CD4-positive, alpha-beta T cell treated with Interleukin-6 at 100 ng/mL for 8 hours (primary cell): ENCODE data around the gene CD302.
"Not testable (repeated sequence)": the region's sequence is repeated elsewhere in the genome, so short reads cannot be mapped to it uniquely, and the experiment has no call there.

ENCODE experiments used
- DNase-seq: peaks from one replicate; pipeline ENCODE4 v3.0.0-alpha.2; 2020; ENCODE audit warnings: mixed read lengths, low spot score

The CD302 gene

GRCh38 chr2:159793326-159793725 is 4.7 kb downstream of the CD302 start:
- DNase-seq = no peak

DNA sequence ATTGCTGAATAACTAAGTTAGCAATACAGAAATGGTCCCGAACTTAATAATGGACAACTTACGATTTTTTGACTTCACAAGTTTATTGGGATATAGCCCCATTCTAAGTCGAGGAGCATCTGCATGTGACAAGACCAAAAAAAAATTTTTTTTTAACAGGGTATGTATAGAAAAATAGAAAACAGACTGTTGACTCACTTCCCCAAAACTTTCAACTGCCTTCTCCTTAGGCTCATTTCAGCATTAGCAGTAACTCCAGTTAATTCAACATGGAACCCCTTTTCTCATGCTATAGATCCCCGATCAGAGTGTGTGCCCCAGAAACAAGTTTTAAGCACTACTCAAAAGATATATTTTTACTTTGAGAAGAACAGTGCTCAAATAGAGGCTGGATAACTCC is 5.4 kb downstream of the CD302 start:
- no peak for DNase-seq

- no peak for DNase-seq
Observed at GRCh38 chr2:159792036-159792435, 6.0 kb downstream of the CD302 start.

DNA sequence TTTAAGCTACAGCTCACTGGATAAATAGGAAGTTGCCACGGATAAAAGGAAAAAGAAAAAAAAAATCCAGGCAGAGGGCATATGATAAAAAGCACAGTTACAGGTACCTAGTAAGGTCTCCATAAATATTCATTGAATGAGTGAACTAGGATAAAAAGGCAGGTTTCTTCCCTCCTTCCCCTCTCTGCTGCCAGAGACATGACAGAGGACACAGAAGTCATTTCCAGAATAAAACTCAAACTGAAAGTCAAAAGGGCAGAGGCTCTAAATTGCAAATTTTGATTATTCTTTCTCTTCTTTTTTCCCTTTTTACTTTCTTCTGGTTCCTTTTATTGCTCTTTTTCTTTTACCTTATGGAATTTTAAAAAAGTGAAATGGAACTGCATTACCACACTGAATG is 7.7 kb downstream of the CD302 start:
- no peak for DNase-seq

DNA sequence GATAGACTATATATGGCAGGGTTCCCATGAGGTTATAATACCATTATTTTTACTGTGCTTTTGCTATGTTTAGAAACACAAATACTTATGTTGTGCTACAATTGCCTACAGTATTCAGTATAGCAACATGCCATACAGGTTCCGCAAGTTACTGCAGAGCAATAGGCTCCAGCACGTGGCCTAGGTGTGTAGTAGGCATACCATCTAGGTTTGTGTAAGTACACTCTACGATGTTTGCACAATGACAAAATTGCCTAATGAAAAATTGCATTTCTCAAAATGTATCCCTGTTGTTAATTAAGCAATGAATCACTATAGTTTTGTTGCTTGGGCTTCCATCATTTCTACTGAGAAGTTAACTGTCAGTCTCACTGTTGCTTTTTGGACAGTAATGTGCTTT is 9.8 kb downstream of the CD302 start:
- no peak for DNase-seq

DNA sequence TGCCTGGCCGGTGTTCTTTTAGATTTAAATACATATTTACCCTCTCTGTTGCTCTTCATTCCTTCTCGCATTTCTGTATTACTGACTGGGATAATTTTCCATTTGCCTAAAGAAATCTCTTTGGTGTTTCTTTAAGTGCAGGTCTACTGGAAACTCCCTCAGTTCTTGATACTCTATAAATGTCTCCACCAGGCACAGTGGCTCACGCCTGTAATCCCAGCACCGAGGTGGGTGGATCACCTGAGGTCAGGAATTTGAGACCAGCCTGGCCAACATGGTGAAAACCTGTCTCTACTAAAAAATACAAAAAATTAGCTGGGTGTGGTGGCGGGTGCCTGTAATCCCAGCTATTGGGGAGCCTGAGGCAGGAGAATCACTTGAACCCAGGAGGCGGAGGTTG is 10.4 kb downstream of the CD302 start:
- DNase-seq = not testable (repeated sequence)

- no peak for DNase-seq
Observed at GRCh38 chr2:159786938-159787337, 11.1 kb downstream of the CD302 start.

DNA sequence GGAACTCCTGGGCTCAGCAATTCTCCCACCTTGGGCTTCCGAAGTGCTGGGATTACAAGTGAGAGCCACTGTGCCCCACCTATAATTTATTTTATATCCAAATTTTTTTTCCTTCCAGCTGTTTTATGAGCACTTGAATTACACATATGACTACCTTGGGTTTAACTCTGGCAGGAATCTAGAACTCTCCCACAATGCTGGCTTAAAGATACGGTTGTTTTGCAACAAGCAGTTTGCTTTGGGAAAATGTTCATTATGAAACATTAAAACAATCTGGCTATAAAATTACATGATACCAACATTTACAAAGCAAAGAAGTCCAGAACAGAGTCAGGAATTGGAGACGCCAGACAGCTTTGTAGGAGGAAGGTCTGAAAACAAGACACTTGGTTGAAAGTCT is 12.8 kb downstream of the CD302 start:
- no peak for DNase-seq

DNA sequence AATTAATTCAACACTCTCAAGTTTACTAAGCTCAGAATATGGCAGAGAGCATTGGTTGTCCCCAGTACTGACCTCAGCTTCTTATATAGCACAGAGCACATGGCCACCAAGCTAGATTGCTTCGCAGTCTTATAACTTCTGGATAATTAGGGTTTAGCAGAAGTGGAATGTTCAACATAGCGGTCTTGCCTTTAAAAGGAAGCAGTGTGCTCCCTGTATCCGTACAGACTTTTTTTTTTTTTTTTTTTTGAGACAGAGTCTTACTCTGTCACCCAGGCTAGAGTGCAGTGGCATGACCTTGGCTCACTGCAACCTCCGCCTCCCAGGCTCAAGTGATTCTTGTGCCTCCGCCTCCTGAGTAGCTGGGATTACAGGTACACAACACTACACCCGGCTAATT is 13.3 kb downstream of the CD302 start:
- DNase-seq = not testable (repeated sequence)

DNA sequence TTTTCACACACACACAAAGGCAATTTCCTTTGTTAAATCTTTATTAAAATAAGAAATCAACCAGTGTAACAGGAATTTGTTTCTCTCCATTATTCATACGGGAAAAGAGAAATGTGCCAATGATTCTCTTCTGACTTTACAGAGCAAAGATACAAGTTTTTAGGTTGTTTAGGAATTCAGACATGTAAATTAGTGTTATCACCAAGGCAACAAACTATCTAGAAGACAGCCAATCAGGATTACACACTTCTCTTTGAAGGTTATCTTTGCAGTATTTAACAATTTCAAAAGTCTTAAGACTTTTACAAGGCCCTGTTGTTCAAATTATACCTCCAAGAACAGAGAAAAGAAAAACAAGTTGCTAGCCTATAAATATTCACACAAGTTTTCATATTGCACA is 14.5 kb downstream of the CD302 start:
- DNase-seq = no peak

- DNase-seq = no peak
Observed at GRCh38 chr2:159776321-159776720, 21.7 kb downstream of the CD302 start.

- DNase-seq = no peak
Observed at GRCh38 chr2:159775021-159775420, 23.0 kb downstream of the CD302 start.

DNA sequence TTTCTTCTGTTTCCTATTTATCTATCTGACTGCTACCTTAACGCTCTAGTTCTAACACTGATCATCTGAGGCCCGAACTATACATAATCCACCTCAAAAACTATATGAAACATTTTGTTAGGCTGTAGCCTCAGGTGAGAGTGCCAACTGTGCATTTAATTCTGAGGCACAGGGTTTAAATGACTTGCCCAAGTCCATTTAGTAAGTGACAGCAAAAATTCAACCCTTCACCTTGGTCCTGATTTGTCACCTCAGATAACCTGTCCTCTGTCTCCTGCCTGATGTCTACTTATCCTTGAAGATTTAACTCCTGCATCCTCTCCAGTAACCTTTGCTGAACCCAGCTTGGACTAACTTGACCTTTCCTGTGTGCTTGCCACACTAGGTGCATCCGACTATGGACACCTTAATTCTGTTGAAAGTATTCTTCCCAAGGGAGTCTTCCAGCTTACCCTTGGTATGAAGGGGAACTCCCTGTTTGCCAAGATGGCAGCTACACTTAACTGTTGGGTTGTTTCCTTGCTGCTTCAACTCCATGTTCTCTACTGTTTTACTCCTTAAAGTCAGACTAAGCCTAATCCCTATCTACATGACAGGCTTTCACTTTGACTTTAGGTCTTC is 23.5 kb downstream of the CD302 start:
- no peak for DNase-seq

DNA sequence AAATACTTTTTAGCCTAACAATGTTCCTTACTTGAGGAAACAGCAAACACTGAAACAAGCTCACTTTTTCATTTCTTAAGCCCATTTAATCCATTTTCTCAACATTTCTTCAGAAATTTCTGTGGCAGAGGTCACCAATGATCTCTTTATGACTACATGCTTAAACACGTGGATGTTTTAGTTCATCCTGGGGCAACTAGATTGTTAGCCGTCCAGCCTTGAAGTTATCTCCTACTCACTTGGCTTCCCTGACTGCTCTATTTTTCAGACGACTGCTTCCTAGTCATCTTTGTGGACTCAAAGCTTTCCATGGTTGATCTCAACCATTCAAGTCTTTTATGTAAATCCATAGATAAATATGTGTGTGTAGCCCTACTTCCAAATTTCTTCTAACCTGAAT is 24.1 kb downstream of the CD302 start:
- DNase-seq = no peak

DNA sequence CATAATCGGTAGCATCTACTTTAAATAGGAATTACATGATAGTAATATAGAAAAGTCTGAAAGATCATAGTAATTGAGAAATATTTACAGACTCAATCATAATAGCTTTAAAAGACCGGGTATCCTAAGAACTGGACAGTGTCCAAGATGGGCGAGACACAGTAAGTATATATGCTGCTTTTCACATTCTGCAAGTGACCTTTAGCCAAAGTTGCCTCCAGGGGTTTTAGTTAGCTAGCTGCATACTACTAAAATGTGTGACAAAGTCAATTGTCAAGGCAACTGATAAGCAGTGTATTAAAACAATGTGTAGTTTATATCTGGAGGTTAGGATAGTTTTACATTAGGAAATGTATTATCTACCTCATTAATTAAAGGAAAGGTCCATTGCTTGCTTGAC is 24.6 kb downstream of the CD302 start:
- DNase-seq = no peak

DNA sequence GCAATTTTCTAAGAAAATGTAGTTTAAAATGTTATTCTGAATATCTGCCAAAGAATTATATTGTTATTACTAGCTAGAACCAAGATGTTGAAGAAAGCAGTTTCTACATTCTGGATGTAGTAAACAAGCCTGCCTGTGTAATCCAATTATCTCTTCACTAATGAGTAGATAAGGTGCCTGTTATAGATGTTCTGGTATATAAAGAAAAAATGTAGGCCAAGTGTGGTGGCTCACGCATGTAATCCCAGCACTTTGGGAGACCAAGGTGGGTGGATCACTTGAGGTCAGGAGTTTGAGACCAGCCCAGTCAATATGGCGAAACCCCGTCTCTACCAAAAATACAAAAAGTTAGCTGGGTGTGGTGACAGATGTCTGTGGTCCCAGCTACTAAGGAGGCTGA is 28.9 kb downstream of the CD302 start:
- DNase-seq = no peak

- no peak for DNase-seq
Observed at GRCh38 chr2:159762075-159762474, 35.9 kb downstream of the CD302 start.

DNA sequence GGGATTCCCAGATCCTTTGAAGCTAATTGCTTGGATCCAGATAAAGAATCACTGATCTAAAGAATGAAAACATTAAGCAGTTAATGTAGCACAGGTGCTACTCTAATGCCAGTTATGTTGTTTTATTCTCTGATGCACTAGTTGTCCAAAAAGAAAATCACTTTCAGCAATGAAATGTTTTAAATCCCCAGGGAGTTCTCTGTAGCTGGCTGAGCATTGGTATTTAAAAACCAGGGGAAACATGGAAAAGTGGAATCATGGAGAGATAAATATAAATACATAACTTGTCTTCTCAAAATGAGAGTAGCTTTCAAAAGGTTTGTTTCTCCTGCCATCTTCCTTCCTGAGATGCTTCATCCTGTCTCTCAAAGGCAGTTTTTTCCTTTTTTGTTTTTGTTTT is 37.7 kb downstream of the CD302 start:
- DNase-seq = no peak

- DNase-seq = no peak
Observed at GRCh38 chr2:159759577-159759976, 38.4 kb downstream of the CD302 start.

DNA sequence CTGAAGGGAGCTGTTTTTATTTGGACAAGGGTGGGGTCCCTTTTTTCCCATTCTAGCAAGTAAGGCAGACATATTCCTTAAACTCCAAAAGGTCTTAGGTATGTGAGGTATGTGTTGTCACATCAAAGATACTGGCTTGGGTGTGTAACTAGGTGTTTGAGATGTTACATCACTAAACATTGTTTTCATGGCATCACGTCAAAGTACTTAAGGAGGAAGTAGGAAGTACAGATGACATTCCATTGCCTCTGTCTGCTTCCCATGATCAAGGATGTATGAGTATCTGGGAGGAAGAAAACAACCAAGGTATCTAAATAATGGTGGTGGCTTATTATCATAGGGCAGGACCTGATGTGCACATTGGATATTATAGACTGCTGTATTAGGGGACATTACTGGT is 39.3 kb downstream of the CD302 start:
- DNase-seq = no peak

GRCh38 chr2:159758239-159758638 is 39.8 kb downstream of the CD302 start:
- DNase-seq = no peak

DNA sequence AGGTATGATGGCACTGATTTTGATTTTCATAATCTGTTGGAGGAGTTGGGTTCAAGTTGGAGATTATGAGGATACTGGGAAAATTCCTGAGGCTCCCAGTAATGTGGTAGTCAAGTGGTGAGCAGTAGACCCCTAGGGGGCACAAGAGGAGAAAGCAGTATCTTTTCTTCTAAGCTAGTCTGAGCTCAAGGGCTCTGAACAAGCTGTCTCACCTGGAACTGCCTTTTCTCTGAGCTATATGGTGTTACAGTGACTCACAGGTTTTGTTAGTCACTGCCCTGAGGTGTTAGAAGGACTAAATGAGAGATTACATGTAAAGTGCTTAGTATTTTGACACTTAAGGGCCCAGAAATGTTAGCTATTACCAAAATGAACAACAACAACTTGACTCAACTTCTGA is 42.2 kb downstream of the CD302 start:
- DNase-seq = no peak

DNA sequence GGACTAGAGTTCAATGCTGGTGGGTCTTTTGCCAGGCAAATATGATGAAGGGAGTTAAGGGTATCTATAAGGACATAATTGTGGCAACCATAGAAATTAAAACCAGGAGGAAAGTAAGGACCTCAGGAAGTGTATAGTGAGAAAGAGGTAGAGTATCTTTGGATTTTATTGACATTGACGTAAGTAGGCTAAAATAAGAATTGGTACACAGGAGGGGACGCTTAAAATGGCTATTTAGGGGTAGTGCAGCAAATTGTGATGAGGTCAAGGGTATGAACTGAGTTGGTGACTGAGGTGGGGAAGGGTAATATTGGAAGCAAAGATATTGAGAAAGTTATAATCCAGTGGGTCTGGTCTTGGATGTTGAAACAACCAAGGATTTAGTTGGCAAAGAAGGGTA is 43.0 kb downstream of the CD302 start:
- no peak for DNase-seq

- DNase-seq = no peak
Observed at GRCh38 chr2:159753797-159754196, 44.2 kb downstream of the CD302 start.

DNA sequence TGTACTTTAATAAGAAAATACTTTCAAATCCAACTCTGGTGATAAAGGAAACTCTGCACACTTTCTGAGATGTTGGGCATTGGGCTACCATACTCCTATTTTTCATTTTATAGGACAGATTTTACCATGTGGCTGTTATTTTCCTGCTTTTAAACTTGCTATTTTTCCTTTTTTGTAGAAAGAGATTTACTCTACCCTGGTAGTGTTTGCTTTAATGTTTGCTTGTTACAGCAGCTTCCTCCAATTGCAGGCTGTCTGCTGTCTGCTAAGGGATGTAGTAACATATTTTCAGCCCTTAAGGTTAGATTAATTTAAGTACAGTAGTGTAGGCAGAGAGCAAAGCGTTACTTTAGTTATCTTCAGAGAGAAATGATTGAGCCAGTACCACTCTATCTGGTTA is 47.1 kb downstream of the CD302 start:
- DNase-seq = no peak
